ENCODE measurements around the gene TRPM3.

Gene TRPM3

DNA sequence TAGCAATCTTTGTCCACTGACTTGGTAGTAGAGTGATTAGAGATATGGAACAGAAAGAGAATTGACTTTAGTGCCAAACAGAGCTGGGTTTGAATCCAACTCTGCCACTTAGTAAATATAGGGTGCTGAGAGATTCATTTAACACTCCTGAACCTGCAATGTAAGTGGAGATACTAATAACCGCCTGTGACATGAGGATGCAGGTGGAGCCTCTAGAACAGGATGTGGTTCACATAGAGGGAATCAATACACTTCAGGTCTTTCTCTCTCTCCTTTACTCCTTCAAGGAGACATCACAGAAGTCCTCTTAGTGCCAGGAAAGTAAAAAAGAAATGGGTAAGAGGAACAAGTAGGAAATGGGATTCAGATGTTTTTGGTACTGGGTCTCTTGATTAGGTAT lies 49.8 kb downstream of the TRPM3 start:
- Mint-ChIP-seq H3K4me3 (no peak overlapping the region), H3K27ac (no peak overlapping the region), H3K36me3 (no peaks in the 10 kb centered on the region), H3K4me1 (no peaks in the 10 kb centered on the region), H3K9me3 (peaks cover 6% of the 10 kb centered on the region)
- no peak for DNase-seq (ENCODE audit: low spot score in 2 of 2)
- no peak for ATAC-seq

DNA sequence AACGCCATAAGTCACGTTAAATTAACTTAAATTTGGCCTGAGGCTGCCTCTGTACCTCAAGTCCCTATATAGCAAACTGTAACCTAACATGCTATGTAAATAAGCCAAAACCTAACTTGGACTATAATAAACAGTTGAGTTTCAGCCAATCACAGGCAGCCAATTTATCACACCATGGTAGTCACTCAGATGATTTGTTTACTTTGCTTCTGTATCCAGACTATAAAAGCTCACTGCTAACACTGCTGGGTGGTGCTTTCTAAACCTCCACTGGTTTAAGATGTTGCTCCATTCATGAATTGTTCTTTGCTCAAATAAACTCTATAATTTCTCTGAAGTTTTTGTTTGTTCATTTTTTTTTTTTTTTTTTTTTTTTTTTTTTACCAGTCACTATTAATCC lies 62.8 kb downstream of the TRPM3 start:
- ATAC-seq (no peak), DNase-seq (ENCODE audit: low spot score in 2 of 2) (no peak)
- H3K27ac Mint-ChIP-seq = no peak overlapping the region
- no peak overlapping the region for H3K4me3 Mint-ChIP-seq
- H3K4me1 Mint-ChIP-seq = no peaks in the 10 kb centered on the region
- no peaks in the 10 kb centered on the region for H3K36me3 Mint-ChIP-seq
- peaks cover 3% of the 10 kb centered on the region for H3K9me3 Mint-ChIP-seq

DNA sequence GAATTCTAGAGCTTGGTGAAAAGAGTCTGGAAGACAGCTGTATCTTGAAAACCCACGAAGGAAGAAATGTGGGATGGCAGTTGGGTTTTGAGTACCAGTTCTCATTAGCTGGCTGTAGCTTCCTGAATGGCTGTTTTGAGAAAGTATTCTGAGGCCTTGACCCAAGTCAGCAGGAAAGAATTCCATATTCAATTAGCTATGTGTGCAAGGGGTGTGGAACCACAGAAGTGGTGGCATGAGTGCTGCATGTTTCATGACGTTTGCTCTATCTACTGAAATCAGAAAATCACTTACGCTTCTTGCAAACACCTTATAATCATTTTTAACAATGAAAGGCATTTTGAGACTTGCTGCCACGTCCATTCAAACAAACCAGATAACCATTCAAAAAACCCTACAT lies 69.1 kb downstream of the TRPM3 start:
- no peaks in the 10 kb centered on the region for H3K4me1 Mint-ChIP-seq
- no peak overlapping the region for H3K4me3 Mint-ChIP-seq
- ATAC-seq = no peak
- DNase-seq (ENCODE audit: low spot score in 2 of 2) = no peak
- H3K27ac Mint-ChIP-seq = no peak overlapping the region
- peaks cover 3% of the 10 kb centered on the region for H3K9me3 Mint-ChIP-seq
- H3K36me3 Mint-ChIP-seq = no peaks in the 10 kb centered on the region

DNA sequence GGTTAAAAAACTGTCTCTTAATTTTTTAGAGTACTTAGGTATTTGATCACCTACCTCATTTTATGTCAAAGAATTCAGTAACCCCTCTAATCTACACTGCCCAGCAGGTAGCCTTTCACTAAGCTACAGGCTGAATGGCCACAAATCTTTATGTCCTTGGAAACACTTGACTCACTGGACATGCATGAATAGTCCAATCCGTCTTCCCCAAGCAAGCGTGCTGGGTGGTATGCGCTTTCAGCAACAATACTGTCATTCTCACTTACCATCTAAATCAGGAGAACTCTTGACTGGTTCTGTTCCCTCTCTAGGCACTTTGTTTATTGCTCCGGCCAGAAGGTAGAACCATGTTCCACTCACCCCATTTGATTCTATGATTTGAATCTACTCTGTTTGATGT lies 73.1 kb downstream of the TRPM3 start:
- H3K9me3 Mint-ChIP-seq = peaks cover 3% of the 10 kb centered on the region
- no peak for DNase-seq (ENCODE audit: low spot score in 2 of 2)
- no peak overlapping the region for H3K4me3 Mint-ChIP-seq
- ATAC-seq = no peak
- no peak overlapping the region for H3K27ac Mint-ChIP-seq
- H3K36me3 Mint-ChIP-seq = no peaks in the 10 kb centered on the region
- H3K4me1 Mint-ChIP-seq = no peaks in the 10 kb centered on the region

DNA sequence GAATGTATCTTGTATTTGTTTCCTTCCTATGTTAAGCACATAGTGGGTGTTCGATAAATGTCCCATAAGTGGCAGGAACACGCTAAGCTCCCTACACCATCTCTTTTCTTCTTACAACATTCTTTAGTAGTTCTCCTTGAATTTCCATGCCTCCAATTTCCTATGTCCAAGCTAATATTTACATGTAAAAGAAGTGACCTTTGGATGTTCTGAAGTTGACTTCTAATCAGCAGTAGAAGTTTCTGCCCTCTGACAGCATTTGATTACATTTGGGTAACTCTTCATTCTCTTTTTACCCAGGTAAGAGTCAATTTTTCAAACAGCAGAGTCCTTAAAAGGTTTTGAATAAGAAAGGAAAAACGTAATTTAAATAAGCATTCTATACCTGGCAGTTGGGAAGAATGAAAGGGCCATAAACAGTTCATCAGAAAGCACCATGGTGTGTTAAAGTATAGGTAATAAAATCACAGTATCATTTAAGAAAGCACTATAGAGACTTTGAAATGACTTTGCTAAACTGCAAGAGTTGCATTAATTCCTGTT lies 78.9 kb downstream of the TRPM3 start:
- no peak overlapping the region for H3K4me3 Mint-ChIP-seq
- peaks cover 12% of the 10 kb centered on the region for H3K9me3 Mint-ChIP-seq
- no peaks in the 10 kb centered on the region for H3K36me3 Mint-ChIP-seq
- no peaks in the 10 kb centered on the region for H3K4me1 Mint-ChIP-seq
- no peak overlapping the region for H3K27ac Mint-ChIP-seq
- DNase-seq (ENCODE audit: low spot score in 2 of 2) (no peak), ATAC-seq (no peak)

DNA sequence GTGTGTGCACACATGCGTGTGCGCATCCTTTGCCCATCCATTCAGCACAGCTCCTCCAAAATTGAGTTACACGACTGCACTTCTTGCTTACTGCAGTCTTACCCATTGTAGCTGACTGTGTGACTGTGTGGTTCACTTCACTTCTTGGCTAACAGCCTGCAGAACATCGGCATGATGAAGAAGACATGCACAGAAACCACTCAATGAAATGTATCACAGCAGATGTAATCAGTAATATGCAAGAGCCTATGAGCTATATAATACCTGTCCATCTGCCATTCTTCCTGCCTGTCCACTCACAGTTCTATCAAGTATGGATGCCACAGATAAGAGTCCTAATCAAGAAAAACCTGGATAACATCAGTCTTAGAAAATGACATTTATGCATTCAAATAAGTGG lies 83.9 kb downstream of the TRPM3 start:
- no peak for DNase-seq (ENCODE audit: low spot score in 2 of 2)
- ATAC-seq = no peak
- peaks cover 9% of the 10 kb centered on the region for H3K9me3 Mint-ChIP-seq
- H3K4me3 Mint-ChIP-seq = no peak overlapping the region
- H3K4me1 Mint-ChIP-seq = no peaks in the 10 kb centered on the region
- no peaks in the 10 kb centered on the region for H3K36me3 Mint-ChIP-seq
- H3K27ac Mint-ChIP-seq = no peak overlapping the region

DNA sequence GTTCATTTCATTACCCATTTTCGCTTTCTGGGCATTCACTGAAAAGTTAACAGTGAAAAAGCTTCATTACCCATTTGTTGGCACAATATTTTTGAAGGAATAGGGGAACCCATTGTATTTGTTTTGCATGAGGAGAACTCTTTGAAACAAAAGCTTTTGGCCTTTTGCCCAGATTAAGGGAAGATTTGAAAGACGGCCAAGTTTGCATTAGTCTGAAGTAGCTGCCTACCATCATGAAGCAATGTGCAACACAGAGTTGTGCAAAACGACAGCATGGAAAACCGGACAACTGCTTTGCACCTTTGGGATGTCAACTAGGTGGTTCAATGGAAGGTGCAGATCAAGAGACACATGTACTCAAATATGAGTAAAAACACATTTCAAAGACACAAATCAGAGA lies 84.9 kb downstream of the TRPM3 start:
- H3K36me3 Mint-ChIP-seq = no peaks in the 10 kb centered on the region
- no peak overlapping the region for H3K27ac Mint-ChIP-seq
- DNase-seq (ENCODE audit: low spot score in 2 of 2) (no peak), ATAC-seq (no peak)
- no peaks in the 10 kb centered on the region for H3K4me1 Mint-ChIP-seq
- peaks cover 9% of the 10 kb centered on the region for H3K9me3 Mint-ChIP-seq
- no peak overlapping the region for H3K4me3 Mint-ChIP-seq

DNA sequence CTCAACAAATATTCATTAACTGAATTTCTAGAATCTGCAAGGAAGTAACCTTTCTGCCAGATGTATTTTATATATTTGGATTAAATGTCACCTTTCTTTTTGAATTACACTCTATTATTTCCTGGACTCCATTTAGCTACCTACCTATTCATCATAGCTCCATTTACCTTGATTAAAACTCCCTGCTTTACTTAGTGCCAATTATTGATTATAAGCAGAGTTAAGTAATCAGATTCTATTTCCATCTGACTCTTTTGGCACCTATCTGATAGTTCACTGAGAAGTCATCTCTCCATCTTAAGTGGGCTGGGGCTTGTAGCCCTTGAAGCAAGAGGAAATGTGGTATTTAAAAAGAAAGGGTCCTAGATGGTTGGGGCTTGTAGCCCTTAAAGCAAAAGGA lies 88.6 kb downstream of the TRPM3 start:
- DNase-seq (ENCODE audit: low spot score in 2 of 2) (no peak), ATAC-seq (no peak)
- H3K36me3 Mint-ChIP-seq = no peaks in the 10 kb centered on the region
- no peaks in the 10 kb centered on the region for H3K9me3 Mint-ChIP-seq
- no peak overlapping the region for H3K4me3 Mint-ChIP-seq
- no peak overlapping the region for H3K27ac Mint-ChIP-seq
- no peaks in the 10 kb centered on the region for H3K4me1 Mint-ChIP-seq

DNA sequence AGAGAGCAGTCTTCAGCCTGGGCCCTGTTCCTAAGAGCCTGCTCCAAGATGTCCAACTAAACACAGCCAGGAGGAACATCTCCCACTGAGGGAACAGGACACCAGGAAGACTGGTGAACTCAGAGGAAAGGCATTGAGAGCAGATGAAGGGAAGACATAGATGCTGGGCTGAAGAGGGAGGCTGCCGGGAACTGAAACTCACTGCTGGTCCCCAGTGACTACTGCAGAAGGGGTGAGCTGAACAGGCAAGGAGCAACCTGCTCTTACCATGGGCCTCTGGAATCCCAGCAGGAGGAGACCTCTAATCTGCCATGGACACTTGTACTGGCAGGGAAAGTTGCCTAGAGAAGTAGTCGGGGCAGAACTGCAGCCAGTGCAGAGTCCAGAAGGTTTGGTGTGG lies 95.7 kb downstream of the TRPM3 start:
- Mint-ChIP-seq H3K36me3 (no peaks in the 10 kb centered on the region), H3K4me1 (no peaks in the 10 kb centered on the region), H3K4me3 (no peak overlapping the region), H3K27ac (no peak overlapping the region), H3K9me3 (peaks cover 6% of the 10 kb centered on the region)
- DNase-seq (ENCODE audit: low spot score in 2 of 2) (no peak), ATAC-seq (no peak)

DNA sequence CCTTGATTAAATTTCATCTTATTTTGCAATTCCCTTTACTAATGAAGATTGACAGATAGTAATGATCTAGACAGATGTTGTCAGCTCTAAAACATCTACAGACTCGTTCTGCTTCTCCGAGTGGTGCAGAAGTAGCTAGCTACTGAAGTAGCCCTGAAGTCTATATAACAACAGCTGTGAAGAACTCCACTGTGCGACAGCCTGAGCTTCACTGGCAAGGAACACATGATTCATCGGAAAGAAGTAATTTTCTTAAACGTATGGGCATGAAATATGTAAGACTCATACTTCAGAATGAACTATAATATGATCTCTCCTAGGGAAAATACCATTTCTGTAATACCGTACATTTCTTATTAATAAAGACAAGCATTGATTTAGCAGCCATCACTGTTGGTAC lies 96.2 kb downstream of the TRPM3 start:
- Mint-ChIP-seq H3K4me3 (no peak overlapping the region), H3K4me1 (no peaks in the 10 kb centered on the region), H3K27ac (no peak overlapping the region), H3K36me3 (no peaks in the 10 kb centered on the region), H3K9me3 (peaks cover 6% of the 10 kb centered on the region)
- no peak for DNase-seq (ENCODE audit: low spot score in 2 of 2)
- ATAC-seq = no peak

DNA sequence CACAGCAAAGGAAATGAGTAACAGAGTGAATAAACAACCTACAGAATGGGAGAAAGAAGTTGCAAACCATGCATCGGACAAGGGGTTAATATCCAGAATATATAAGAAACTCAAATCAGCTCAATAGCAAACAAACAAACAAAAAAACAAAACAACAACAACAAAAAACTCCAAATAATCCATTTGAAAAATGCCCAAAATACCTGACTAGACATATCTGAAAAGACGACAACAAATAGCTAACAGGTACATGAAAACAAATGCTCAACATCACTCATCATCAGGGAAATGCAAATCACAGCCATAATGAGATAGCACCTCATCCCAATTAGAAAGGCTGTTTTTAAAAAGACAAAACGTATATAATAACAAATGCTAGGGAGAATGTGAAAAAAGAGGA lies 111.2 kb downstream of the TRPM3 start:
- Mint-ChIP-seq H3K27ac (no peak overlapping the region), H3K4me1 (no peaks in the 10 kb centered on the region), H3K36me3 (no peaks in the 10 kb centered on the region), H3K4me3 (no peak overlapping the region), H3K9me3 (peaks cover 10% of the 10 kb centered on the region)
- DNase-seq (ENCODE audit: low spot score in 2 of 2) (no peak), ATAC-seq (no peak)

DNA sequence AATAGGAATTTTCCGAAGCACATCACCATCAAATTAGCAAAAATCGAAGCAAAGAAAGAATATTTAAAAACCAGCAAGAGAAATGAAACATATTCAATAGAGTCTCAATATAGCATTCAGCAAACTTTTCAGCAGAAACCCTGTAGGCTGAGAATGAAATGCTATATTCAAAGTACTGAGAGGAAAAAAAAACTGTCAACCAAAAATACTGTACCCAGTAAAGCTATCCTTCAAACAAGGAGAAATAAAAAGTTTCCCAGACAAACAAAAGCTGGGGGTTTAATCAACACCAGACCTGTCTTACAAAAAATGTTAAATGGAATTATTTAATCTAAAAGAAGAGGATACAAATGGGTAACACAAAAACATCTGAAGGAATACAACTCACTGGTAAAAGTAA lies 116.0 kb downstream of the TRPM3 start:
- Mint-ChIP-seq H3K9me3 (peaks cover 18% of the 10 kb centered on the region), H3K36me3 (no peaks in the 10 kb centered on the region), H3K4me3 (no peak overlapping the region), H3K27ac (no peak overlapping the region), H3K4me1 (no peaks in the 10 kb centered on the region)
- no peak for DNase-seq (ENCODE audit: low spot score in 2 of 2)
- no peak for ATAC-seq

DNA sequence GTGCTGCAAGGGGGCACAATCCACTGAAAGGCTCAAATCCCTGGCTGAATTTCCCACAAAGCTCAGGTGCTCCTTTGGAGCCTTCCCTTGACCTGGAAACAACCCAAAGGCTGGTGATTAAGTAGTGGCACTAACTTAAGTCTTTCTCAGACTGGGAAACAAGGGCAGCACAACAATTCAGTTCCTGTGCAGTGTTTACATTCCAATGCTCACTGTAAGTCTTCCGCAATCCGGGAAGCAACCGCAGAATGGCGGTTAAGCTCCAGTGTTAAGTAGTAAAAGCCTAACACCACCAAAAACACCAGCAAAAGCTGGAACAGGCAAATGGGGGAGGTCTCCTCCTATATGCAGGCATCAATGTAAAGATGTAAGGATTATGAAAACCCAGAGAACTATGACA lies 117.2 kb downstream of the TRPM3 start:
- Mint-ChIP-seq H3K4me3 (no peak overlapping the region), H3K36me3 (no peaks in the 10 kb centered on the region), H3K4me1 (no peaks in the 10 kb centered on the region), H3K9me3 (peaks cover 14% of the 10 kb centered on the region), H3K27ac (no peak overlapping the region)
- ATAC-seq (no peak), DNase-seq (ENCODE audit: low spot score in 2 of 2) (no peak)

DNA sequence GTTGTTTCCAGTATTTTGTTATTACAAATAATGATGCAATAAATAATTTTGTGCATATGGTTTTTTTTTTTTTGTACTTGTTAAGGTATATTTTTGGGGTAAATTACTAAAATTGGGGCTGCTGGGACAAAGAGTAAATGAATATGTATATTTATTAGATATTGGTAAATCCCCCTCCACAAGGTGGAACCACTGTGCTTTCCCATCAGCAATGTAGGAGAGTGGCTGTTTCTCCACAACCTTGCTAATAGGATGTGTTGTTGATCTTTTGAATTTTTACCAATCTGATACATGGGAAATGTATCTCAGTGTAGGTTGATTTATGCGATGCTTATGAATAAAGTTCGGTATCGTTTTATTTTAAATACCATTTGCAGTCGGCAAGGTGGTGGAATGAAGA lies 118.1 kb downstream of the TRPM3 start:
- H3K4me1 Mint-ChIP-seq = no peaks in the 10 kb centered on the region
- H3K4me3 Mint-ChIP-seq = no peak overlapping the region
- ATAC-seq (no peak), DNase-seq (ENCODE audit: low spot score in 2 of 2) (no peak)
- H3K27ac Mint-ChIP-seq = no peak overlapping the region
- H3K36me3 Mint-ChIP-seq = no peaks in the 10 kb centered on the region
- peaks cover 14% of the 10 kb centered on the region for H3K9me3 Mint-ChIP-seq

DNA sequence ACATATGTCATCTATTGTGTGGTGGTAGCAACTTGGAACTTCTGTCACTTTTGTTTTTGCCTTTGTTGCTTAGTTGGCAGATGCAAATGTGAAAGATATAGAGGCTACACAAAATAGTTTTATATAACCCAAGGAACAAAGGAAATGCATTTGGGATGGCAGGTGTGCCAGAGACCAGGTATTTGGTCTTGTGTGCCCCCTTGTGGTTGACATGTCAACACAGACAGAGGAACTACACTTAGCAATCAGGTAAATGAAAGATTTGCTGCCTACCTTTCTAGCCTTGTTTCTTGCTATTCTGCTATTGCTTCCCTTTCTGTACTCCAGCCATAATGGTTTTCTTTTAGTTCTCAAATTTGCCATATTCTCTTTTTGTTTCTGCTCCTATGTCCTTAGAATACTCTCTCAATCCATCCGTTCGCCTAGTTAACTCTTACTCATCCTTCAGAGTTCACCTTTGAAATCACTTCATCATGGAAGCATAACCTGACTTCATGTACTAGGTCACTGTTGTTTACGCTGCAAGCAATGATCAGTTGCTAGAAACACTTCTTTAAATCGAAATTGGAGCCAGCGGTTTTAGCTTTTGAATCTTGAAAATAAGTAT lies 119.5 kb downstream of the TRPM3 start:
- H3K4me3 Mint-ChIP-seq = no peak overlapping the region
- DNase-seq (ENCODE audit: low spot score in 2 of 2) = no peak
- no peak overlapping the region for H3K27ac Mint-ChIP-seq
- peaks cover 9% of the 10 kb centered on the region for H3K9me3 Mint-ChIP-seq
- no peaks in the 10 kb centered on the region for H3K36me3 Mint-ChIP-seq
- no peaks in the 10 kb centered on the region for H3K4me1 Mint-ChIP-seq
- ATAC-seq = no peak

DNA sequence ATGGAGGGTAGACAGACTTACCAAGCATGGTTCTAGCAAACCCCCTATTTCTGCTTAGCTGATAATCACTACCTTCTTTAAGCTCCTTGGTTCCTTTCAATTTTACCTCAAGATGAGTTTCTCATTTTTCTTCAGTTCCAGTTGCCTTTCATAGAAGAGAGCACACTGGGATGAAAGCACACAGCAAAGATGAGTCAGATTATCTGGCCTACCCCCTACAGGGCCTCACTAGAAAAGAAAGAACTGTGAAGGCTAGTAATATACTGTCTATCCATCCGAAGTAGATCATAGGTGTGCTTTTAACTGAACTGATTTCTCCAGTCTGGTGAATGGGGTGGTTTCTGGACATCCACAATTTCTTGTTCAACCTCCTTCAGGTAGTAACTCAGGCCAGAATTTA lies 122.5 kb downstream of the TRPM3 start:
- H3K27ac Mint-ChIP-seq = no peak overlapping the region
- DNase-seq (ENCODE audit: low spot score in 2 of 2) = no peak
- peaks cover 4% of the 10 kb centered on the region for H3K9me3 Mint-ChIP-seq
- no peaks in the 10 kb centered on the region for H3K36me3 Mint-ChIP-seq
- no peak overlapping the region for H3K4me3 Mint-ChIP-seq
- no peak for ATAC-seq
- H3K4me1 Mint-ChIP-seq = no peaks in the 10 kb centered on the region

DNA sequence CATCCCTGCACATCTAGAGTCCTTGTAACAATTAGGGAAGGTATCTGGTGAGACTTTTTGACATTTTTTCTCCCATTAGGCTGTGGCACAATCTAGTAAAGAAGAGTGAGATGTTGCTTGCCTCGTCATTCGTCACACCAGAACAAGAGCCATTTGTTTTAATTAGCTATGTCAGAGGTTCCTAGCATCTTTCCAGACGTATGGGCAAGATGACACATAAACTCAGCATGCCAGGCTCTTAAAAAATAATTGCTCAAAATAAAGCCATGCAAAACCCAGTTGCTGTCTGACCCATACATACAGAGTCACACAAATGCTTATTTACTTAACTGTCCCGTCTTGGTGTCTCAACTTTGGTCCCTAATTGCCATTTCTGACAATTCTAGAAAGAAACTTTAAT lies 125.9 kb downstream of the TRPM3 start:
- Mint-ChIP-seq H3K36me3 (no peaks in the 10 kb centered on the region), H3K9me3 (peaks cover 3% of the 10 kb centered on the region), H3K4me3 (no peak overlapping the region), H3K4me1 (no peaks in the 10 kb centered on the region), H3K27ac (no peak overlapping the region)
- ATAC-seq (no peak), DNase-seq (ENCODE audit: low spot score in 2 of 2) (no peak)
